Subcutaneous adipose tissue (tissue), 4 donors: ENCODE data around the gene FAM221A. TPM values are rescaled to one million over a fixed set of nuclear protein-coding genes. Genes with fewer than 3 reads are reported as not detected.

Experiments used
- total RNA-seq, 4 donors: library from RNA; depleted of rRNA; stranded (reverse); fragments of >200 nt; gene quantifications; one replicate each; pipeline ENCODE4 v1.1.0, GENCODE V29; 2016
- TF ChIP-seq, protein P1 (sequence below): fragments of 450-650 bp; IDR thresholded peaks from one replicate; pipeline ENCODE4 v1.5.1; 2016; ENCODE audit warnings: low read depth, mild to moderate bottlenecking, control low read depth, antibody characterized with exemption, moderate library complexity

Gene FAM221A, protein sequence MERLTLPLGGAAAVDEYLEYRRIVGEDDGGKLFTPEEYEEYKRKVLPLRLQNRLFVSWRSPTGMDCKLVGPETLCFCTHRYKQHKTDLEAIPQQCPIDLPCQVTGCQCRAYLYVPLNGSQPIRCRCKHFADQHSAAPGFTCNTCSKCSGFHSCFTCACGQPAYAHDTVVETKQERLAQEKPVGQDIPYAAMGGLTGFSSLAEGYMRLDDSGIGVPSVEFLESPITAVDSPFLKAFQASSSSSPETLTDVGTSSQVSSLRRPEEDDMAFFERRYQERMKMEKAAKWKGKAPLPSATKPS
- 10 to 100 TPM in 2 of 4 donors, 1 to 10 TPM in 2; 6.3 to 11.1 (median 9.5) TPM for total RNA-seq

DNA sequence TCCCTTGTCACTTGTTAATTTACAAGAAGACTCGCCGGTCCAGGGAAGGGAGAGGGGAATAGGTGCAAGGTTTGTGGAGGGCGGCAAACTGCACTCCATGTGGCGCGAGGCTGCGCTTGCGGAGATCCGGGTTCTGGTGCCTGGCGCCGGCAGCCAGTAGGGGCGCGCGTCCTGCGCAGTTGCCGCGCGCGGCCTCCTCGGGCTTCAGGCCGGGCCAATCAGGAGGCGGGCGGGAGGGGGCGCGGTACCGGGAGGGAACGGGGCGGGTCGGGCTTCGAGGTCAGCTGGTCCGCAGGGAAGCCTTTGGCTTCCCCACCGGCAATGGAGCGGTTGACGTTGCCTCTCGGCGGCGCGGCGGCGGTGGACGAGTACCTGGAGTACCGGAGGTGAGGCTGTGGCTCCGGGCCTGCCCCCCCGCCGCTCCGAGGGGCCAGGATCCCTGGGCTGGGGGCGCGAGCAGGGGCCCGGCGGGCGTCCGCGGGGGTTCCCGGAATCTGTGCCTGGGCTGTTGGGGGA lies at the start of gene FAM221A:
Gene FAM221A (plus strand): TSS at position 302 of the 516 bp plus-strand sequence. CDS start 20 bp downstream, at position 322.
- TF ChIP-seq, protein P1, sequence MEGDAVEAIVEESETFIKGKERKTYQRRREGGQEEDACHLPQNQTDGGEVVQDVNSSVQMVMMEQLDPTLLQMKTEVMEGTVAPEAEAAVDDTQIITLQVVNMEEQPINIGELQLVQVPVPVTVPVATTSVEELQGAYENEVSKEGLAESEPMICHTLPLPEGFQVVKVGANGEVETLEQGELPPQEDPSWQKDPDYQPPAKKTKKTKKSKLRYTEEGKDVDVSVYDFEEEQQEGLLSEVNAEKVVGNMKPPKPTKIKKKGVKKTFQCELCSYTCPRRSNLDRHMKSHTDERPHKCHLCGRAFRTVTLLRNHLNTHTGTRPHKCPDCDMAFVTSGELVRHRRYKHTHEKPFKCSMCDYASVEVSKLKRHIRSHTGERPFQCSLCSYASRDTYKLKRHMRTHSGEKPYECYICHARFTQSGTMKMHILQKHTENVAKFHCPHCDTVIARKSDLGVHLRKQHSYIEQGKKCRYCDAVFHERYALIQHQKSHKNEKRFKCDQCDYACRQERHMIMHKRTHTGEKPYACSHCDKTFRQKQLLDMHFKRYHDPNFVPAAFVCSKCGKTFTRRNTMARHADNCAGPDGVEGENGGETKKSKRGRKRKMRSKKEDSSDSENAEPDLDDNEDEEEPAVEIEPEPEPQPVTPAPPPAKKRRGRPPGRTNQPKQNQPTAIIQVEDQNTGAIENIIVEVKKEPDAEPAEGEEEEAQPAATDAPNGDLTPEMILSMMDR: no peak

DNA sequence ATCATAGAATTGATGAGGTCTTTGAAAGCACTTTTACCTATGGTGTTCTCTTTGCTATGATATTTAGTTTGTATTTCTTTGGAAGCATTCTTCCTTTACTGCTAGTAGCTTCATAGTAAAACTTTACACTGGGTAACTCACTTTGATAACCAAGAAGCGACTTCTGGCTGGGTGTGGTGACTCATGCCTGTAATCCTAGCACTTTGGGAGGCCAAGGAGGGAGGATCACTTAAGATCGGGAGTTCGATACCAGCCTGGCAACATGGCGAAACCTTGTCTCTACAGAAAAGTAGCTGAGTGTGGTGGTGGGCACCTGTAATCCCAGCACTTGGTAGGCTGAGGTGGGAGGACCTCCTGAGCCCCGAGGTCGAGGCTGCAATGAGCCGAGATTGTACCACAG lies 46.6 kb upstream of the FAM221A start:
- TF ChIP-seq, protein P1: no peak

DNA sequence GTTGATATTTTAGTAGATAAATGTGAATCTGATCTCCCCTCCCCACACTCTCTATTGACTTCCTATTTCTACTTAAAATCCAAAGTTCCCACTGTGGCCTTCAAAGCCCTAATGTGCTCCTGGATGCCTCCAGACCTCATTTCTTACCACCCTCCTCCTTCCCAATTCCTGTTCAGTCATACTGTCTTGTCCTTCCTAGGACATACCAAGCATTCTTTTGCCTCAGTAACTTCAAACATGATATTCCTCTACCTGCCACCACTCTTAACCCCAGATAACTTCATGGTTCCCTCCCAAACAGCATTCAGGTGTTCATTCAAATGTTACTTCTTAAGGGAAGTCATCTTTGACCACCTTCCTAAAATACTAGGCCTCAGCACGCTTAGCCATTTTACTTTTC lies 34.2 kb upstream of the FAM221A start:
- TF ChIP-seq, protein P1: no peak

DNA sequence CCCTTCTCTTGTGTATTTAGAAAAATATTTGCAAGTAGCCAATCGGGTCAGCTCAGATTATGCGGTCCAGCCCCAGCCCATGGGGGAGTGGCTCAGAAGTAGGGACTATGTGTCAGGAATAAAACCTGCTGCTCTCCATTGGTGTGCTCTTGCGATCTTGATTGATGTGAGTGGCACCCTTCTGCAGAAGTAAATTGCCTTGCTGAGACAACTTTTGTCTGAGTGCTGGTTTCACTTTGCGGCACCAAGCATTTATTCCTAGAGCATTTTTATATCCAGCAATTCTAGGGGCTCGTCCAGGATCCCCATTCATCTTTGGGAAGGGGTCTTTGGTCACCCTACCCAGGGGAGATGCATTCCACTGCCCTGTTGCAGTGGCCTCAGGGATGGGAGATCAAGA lies 26.1 kb upstream of the FAM221A start:
- TF ChIP-seq, protein P1: no peak

DNA sequence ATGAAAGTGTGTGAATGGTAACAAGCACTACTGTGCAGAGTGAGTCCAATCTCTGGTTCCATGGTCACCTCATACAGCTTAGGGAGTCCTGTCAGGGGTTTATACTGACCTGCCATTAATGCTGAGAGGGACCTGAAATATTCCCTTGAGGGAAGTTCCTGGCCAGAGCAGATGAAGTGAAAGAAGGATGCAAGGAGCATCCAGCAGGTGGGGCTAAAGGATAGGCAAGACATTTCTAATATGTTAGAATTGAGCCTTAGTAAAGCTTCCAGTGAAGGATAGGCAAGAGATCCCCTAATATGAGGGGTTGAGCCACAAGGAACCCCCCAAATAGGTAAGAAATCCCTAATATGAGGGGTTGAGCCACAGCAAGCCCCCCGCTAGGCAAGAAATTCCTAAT lies 25.5 kb upstream of the FAM221A start:
- TF ChIP-seq, protein P1: no peak

DNA sequence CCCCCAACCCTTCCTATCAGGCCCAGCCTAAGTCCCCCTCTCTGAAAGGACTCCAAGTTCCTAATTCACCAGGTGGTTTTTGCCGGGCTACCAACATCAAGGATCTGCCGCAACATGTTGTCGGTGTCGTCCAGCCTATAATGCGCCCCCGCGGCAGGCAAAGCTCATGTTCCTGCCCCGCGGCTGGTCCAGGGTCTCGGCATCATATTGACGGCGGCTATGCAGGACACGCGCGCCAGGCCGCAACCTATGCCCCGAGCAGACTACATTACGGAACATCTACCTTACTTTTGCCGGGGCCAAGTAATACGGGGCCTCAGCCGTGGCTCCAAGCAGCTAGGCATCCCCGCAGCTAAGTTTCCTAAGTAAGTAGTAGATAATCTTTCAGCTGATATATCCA lies 24.6 kb upstream of the FAM221A start:
- TF ChIP-seq, protein P1: no peak

DNA sequence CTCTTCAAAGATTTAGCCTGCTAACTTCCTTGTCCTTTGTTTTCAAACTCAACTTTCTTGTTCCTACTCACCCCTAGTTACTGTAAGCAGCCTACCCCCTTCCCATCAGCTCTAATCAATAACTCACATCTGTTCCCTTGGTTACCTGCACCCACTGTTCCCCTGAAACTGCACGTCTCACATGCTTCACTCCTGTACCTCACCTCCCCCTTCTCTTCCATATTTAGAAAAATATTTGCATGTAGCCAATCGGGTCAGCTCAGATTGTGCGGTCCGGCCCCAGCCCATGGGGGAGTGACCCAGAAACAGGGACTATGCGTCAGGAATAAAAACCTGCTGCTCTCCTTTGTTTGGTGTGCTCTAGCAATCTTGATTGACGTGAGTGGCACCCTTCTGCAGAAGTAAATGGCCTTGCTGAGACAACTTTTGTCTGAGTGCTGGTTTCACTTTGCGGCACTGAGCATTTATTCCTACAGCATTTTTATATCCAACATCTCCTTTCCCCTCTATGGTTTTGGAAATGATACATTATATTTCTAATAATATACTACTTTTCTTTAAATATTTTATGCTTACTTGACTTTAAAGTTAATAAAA lies 21.1 kb upstream of the FAM221A start:
- TF ChIP-seq, protein P1: no peak
